Neuronal stem cell (in vitro differentiated cells): ENCODE data around the gene NUDT19. TPM values are rescaled to one million over a fixed set of nuclear protein-coding genes. Genes with fewer than 3 reads are reported as not detected.

ENCODE experiments used
- DNase-seq: peaks from one replicate; pipeline ENCODE4 v3.0.0-alpha.2; 2013; ENCODE audit warnings: low spot score
- H2AFZ ChIP-seq: one replicate; pipeline ENCODE4 v1.6.1; 2013; ENCODE audit warnings: mild to moderate bottlenecking, low read length, inconsistent platforms
- H2AK5ac ChIP-seq: 2 replicates; pipeline ENCODE4 v1.6.1; 2013; ENCODE audit warnings: low read depth, mild to moderate bottlenecking, inconsistent platforms, low read length, moderate library complexity, mixed read lengths
- H2BK120ac ChIP-seq: 2 replicates; pipeline ENCODE4 v1.6.1; 2013; ENCODE audit warnings: low read depth, mild to moderate bottlenecking, inconsistent platforms, low read length, moderate library complexity, mixed read lengths
- H2BK12ac ChIP-seq: one replicate; pipeline ENCODE4 v1.6.1; 2013; ENCODE audit warnings: low read length, inconsistent platforms
- H2BK15ac ChIP-seq: 2 replicates; pipeline ENCODE4 v1.6.1; 2013; ENCODE audit warnings: mild to moderate bottlenecking, low read length, inconsistent platforms, mixed read lengths
- H2BK5ac ChIP-seq: one replicate; pipeline ENCODE4 v1.6.1; 2013; ENCODE audit warnings: inconsistent platforms, mild to moderate bottlenecking, low read length, moderate library complexity
- H3K14ac ChIP-seq: one replicate; pipeline ENCODE4 v1.6.1; 2013; ENCODE audit warnings: low read length, inconsistent platforms
- H3K18ac ChIP-seq: 2 replicates; pipeline ENCODE4 v1.6.1; 2013; ENCODE audit warnings: low read length, inconsistent platforms
- H3K23ac ChIP-seq: 2 replicates; pipeline ENCODE4 v1.6.1; 2013; ENCODE audit warnings: low read depth, mild to moderate bottlenecking, mixed read lengths, low read length, inconsistent platforms; ENCODE audit not compliant: poor library complexity
- H3K27ac ChIP-seq: replicated peaks from 3 replicates; pipeline ENCODE4 v1.5.1; 2013; ENCODE audit warnings: low read length, inconsistent platforms
- H3K27me3 ChIP-seq, 3 experiments: 2 replicates each; pipeline ENCODE4 v1.6.1; 2013; ENCODE audit warnings: low read length in 3 of 3, mild to moderate bottlenecking in 2 of 3, inconsistent platforms in 1 of 3, low read depth in 1 of 3, mixed read lengths in 1 of 3, moderate library complexity in 1 of 3; ENCODE audit not compliant: control insufficient read depth in 3 of 3, insufficient read depth in 3 of 3
- H3K36me3 ChIP-seq, 2 donors: replicated peaks in 1 of 2; 2 replicates each; pipeline ENCODE4 v1.6.1; 2013; ENCODE audit warnings: low read length in 2 of 2; ENCODE audit not compliant: control insufficient read depth in 2 of 2, insufficient read depth in 2 of 2
- H3K4ac ChIP-seq: 2 replicates; pipeline ENCODE4 v1.6.1; 2013; ENCODE audit warnings: inconsistent platforms, mild to moderate bottlenecking, low read length, moderate library complexity
- H3K4me1 ChIP-seq, 2 donors: 1 replicate in 1 of 2; 2 replicates in 1 of 2; pipeline ENCODE4 v1.6.1; 2013; ENCODE audit warnings: low read length in 2 of 2, low read depth in 1 of 2; ENCODE audit not compliant: control insufficient read depth in 2 of 2, insufficient read depth in 1 of 2
- H3K4me2 ChIP-seq: one replicate; pipeline ENCODE4 v1.6.1; 2013; ENCODE audit warnings: mild to moderate bottlenecking, low read length, inconsistent platforms; ENCODE audit not compliant: insufficient read depth, poor library complexity, severe bottlenecking
- H3K4me3 ChIP-seq, 2 donors: 2 replicates each; pipeline ENCODE4 v1.5.1; 2013; ENCODE audit warnings: low read length in 2 of 2, mild to moderate bottlenecking in 2 of 2, inconsistent platforms in 1 of 2, moderate library complexity in 1 of 2
- H3K79me1 ChIP-seq: one replicate; pipeline ENCODE4 v1.6.1; 2013; ENCODE audit warnings: low read depth, mild to moderate bottlenecking, inconsistent platforms, low read length, moderate library complexity
- H3K9ac ChIP-seq: one replicate; pipeline ENCODE4 v1.6.1; 2013; ENCODE audit warnings: mild to moderate bottlenecking, low read depth, low read length, inconsistent platforms; ENCODE audit not compliant: poor library complexity
- H3K9me3 ChIP-seq, 2 donors: replicated peaks in 1 of 2; 2 replicates each; pipeline versions ENCODE3 to v1.6.1; 2013; ENCODE audit warnings: low read length in 2 of 2, mild to moderate bottlenecking in 2 of 2, inconsistent platforms in 1 of 2, low read depth in 1 of 2, mixed read lengths in 1 of 2, moderate library complexity in 1 of 2; ENCODE audit not compliant: control insufficient read depth in 2 of 2, insufficient read depth in 1 of 2
- H4K8ac ChIP-seq: one replicate; pipeline ENCODE4 v1.6.1; 2013; ENCODE audit warnings: low read depth, mild to moderate bottlenecking, inconsistent platforms, low read length, moderate library complexity
- H4K91ac ChIP-seq: one replicate; pipeline ENCODE4 v1.6.1; 2013; ENCODE audit warnings: low read length, low read depth, mild to moderate bottlenecking, inconsistent platforms; ENCODE audit not compliant: poor library complexity
- WGBS, 2 donors: extraction: QIAGEN DNeasy Blood & Tissue Kit; methylation state at CpG; one replicate each; pipeline ENCODE4 v1.1.7; 2013; ENCODE audit warnings: missing lambda C conversion rate in 2 of 2, mixed read lengths in 1 of 2; ENCODE audit not compliant: insufficient read length in 2 of 2, insufficient replicate concordance in 1 of 2; ENCODE audit errors: extremely low coverage in 2 of 2; 5-methylcytosine and 5-hydroxymethylcytosine counted together
- polyA plus RNA-seq, 2 experiments: library from polyadenylated mRNA; stranded (reverse); fragments of 200-250 nt; gene quantifications; one replicate each; pipeline ENCODE4 v1.2.3, GENCODE V29; 2013

Gene NUDT19
- 4.0 TPM for polyA plus RNA-seq (2013, experiment 1 of 2)
- polyA plus RNA-seq (2013, experiment 2 of 2): 4.2 TPM

- peak within 1 kb of the TSS; percentile 52 to 75 for H3K4me3 ChIP-seq
- H3K23ac ChIP-seq: peak within 1 kb of the TSS; percentile 95
- peak within 1 kb of the TSS; percentile 95 for H2AFZ ChIP-seq
- peak within 1 kb of the TSS; percentile 98 for H3K4ac ChIP-seq
- peak within 1 kb of the TSS; percentile 91 for H3K9ac ChIP-seq
- H3K14ac ChIP-seq: peak within 1 kb of the TSS; percentile 82
- peak within 1 kb of the TSS; percentile 98 for H2AK5ac ChIP-seq
- H3K18ac ChIP-seq: peak within 1 kb of the TSS; percentile 97
- H3K9me3 ChIP-seq: no peaks in the 10 kb centered on the region
- H3K27ac ChIP-seq: no peak within 1 kb of the TSS
- peaks cover 0 to 8% of the 10 kb centered on the region in 2 donors for H3K4me1 ChIP-seq
- peak within 1 kb of the TSS; percentile 1 for H4K8ac ChIP-seq
- H3K79me1 ChIP-seq: peaks cover 4% of the 10 kb centered on the region
- H4K91ac ChIP-seq: peak within 1 kb of the TSS; percentile 92
- H3K36me3 ChIP-seq: peaks cover 0 to 1% of the 10 kb centered on the region in 2 donors
- H2BK15ac ChIP-seq: peak within 1 kb of the TSS; percentile 4
- H3K4me2 ChIP-seq: peak within 1 kb of the TSS; percentile 64
- peaks cover 0 to 5% (median 0%) of the 10 kb centered on the region in 3 experiments for H3K27me3 ChIP-seq
- DNase-seq: peak; percentile 36
- no peak within 1 kb of the TSS for H2BK5ac ChIP-seq
- peak within 1 kb of the TSS; percentile 87 for H2BK120ac ChIP-seq
- H2BK12ac ChIP-seq: peak within 1 kb of the TSS; percentile 86
- WGBS, 2 donors: no CpG with 5 or more reads among the region's 32 CpGs
These were observed at the start of gene NUDT19 for GRCh38 chr19:32691291-32691951. TSS of gene NUDT19 (plus strand) at chr19:32691821. CDS start at chr19:32691961, 140 bp downstream.

- H3K27ac ChIP-seq: no peak overlapping the region
- H3K4me3 ChIP-seq: peak overlapping the region in 1 of 2 donors; percentile 49
- no CpG with 5 or more reads among the region's 12 CpGs for WGBS, 2 donors
- no peaks in the 10 kb centered on the region for H3K27me3 ChIP-seq
- no peak overlapping the region for H2BK5ac ChIP-seq
- H2AFZ ChIP-seq: no peak overlapping the region
- H3K9ac ChIP-seq: no peak overlapping the region
- no peak overlapping the region for H3K18ac ChIP-seq
- H3K4ac ChIP-seq: no peak overlapping the region
- H2BK12ac ChIP-seq: no peak overlapping the region
- no peak overlapping the region for H2BK15ac ChIP-seq
- H3K4me1 ChIP-seq: no peaks in the 10 kb centered on the region
- H3K4me2 ChIP-seq: no peak overlapping the region
- H3K9me3 ChIP-seq: peaks cover 2 to 13% of the 10 kb centered on the region in 2 donors
- H4K8ac ChIP-seq: no peak overlapping the region
- H3K36me3 ChIP-seq: peaks cover 48 to 74% of the 10 kb centered on the region in 2 donors
- no peak overlapping the region for H2BK120ac ChIP-seq
- H4K91ac ChIP-seq: no peak overlapping the region
- H3K23ac ChIP-seq: no peak overlapping the region
- no peak overlapping the region for H3K14ac ChIP-seq
- H3K79me1 ChIP-seq: no peaks in the 10 kb centered on the region
- no peak overlapping the region for H2AK5ac ChIP-seq
- no peak for DNase-seq
These were observed 48.9 kb upstream of the NUDT19 start for GRCh38 chr19:32642771-32643170.

GRCh38 chr19:32646556-32646955, 45.1 kb upstream of the NUDT19 start:
- no peak overlapping the region for H3K4me2 ChIP-seq
- no peak overlapping the region for H2BK120ac ChIP-seq
- H3K18ac ChIP-seq: no peak overlapping the region
- H3K4me1 ChIP-seq: peaks cover under 1% of the 10 kb centered on the region in 2 donors
- no peak overlapping the region for H2AFZ ChIP-seq
- no peaks in the 10 kb centered on the region for H3K9me3 ChIP-seq
- H3K9ac ChIP-seq: no peak overlapping the region
- H2AK5ac ChIP-seq: no peak overlapping the region
- no CpG with 5 or more reads among the region's 6 CpGs for WGBS, 2 donors
- peaks cover 30 to 53% of the 10 kb centered on the region in 2 donors for H3K36me3 ChIP-seq
- no peaks in the 10 kb centered on the region for H3K27me3 ChIP-seq
- no peak overlapping the region for H2BK5ac ChIP-seq
- no peak overlapping the region for H3K14ac ChIP-seq
- no peak overlapping the region for H2BK12ac ChIP-seq
- no peak overlapping the region for H2BK15ac ChIP-seq
- H3K4ac ChIP-seq: no peak overlapping the region
- no peak overlapping the region for H3K27ac ChIP-seq
- no peaks in the 10 kb centered on the region for H3K79me1 ChIP-seq
- H4K8ac ChIP-seq: no peak overlapping the region
- no peak overlapping the region for H4K91ac ChIP-seq
- DNase-seq: no peak
- no peak overlapping the region for H3K4me3 ChIP-seq
- no peak overlapping the region for H3K23ac ChIP-seq

DNA sequence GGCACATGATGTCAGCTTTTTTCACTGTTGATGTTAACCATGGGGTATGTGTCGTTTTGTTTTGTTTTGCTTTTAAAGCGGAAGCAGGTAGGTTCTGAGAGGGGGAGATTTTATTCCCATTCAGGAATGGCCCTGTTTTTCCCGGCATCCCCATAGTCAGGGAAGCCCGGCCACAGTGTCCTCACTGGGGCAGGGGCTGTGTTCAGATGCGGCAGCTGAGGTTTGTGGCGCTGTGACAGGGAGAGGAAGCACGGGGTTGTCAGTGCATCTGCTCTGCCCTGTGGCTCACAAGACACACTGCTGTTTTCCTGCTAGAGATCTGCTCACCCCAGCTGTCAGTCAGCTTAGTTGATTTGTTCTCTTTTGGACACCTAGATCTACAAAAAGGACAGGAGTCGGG, 44.3 kb upstream of the NUDT19 start:
- Histone ChIP-seq H3K27me3 (no peaks in the 10 kb centered on the region), H3K79me1 (no peaks in the 10 kb centered on the region), H3K4me1 (peaks cover 5% of the 10 kb centered on the region in 2 donors), H3K9ac (no peak overlapping the region), H4K8ac (no peak overlapping the region), H3K14ac (no peak overlapping the region), H3K23ac (no peak overlapping the region), H2BK15ac (no peak overlapping the region), H2AFZ (no peak overlapping the region), H3K4me2 (no peak overlapping the region), H3K27ac (no peak overlapping the region), H2BK5ac (no peak overlapping the region), H2AK5ac (no peak overlapping the region), H3K36me3 (peaks cover 25 to 46% of the 10 kb centered on the region in 2 donors), H3K18ac (no peak overlapping the region), H4K91ac (no peak overlapping the region), H3K9me3 (no peaks in the 10 kb centered on the region), H2BK12ac (no peak overlapping the region), H2BK120ac (no peak overlapping the region), H3K4ac (no peak overlapping the region), H3K4me3 (no peak overlapping the region)
- no CpG with 5 or more reads among the region's 8 CpGs for WGBS, 2 donors
- DNase-seq: no peak
